ENCODE results near the gene TMEM167B. TPM values are rescaled to one million over a fixed set of nuclear protein-coding genes. Genes with fewer than 3 reads are reported as not detected.
A peak's percentile ranks its signal among the peaks of the same experiment; 100 is the strongest.

The TMEM167B gene
- total RNA-seq, 1 experiment from 2014 or later: 15.6 TPM

DNA sequence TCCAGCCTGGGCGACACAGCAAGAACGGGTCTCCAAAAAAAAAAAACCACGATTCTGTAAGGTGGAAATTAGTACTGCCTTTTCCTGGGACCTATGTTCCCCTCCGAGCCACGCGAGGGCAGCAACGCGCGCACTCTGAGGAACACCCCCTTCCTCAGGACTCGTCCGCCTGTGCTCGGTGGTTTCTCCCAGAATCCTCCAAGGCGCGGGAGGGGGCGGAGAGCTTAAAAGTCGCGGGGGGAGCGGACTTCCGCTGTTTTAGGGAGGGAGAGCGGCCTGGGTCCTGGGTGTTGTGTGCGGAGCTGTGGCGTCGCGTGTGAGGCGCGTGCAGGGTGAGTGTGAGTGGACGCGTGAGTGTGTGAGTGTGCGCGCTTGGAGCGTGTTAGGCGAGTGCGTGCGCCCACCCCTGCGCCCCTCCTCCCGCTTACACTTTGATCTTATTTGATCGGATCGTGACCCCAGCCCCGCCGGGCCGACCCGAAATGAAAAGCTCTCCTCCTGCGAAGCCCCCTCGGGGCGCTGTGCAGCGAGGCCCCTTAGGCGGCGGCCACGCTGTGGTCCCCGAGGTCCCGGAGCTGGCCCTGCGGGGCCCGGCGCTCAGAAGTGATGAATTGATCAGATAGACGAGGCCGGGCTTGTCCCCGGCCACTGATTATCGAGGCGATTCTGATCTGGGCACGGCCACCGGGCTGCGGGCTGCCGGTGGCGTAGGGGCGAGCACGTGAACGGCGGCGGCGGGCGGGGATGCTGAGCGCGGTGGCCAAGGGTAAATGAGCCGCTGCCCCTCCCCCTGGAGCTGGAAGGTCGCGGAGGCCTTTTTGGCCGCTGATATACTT, 9.6 kb downstream of the TMEM167B start (continued):
- TF ChIP-seq, protein P1, sequence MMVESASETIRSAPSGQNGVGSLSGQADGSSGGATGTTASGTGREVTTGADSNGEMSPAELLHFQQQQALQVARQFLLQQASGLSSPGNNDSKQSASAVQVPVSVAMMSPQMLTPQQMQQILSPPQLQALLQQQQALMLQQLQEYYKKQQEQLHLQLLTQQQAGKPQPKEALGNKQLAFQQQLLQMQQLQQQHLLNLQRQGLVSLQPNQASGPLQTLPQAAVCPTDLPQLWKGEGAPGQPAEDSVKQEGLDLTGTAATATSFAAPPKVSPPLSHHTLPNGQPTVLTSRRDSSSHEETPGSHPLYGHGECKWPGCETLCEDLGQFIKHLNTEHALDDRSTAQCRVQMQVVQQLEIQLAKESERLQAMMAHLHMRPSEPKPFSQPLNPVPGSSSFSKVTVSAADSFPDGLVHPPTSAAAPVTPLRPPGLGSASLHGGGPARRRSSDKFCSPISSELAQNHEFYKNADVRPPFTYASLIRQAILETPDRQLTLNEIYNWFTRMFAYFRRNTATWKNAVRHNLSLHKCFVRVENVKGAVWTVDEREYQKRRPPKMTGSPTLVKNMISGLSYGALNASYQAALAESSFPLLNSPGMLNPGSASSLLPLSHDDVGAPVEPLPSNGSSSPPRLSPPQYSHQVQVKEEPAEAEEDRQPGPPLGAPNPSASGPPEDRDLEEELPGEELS (CRISPR knock-in tag; IDR thresholded peaks at IDR 0.05): peak; percentile 94
- TF ChIP-seq TEAD1 (CRISPR knock-in tag; IDR thresholded peaks at IDR 0.05) (peak; percentile 93), ZNF416 (CRISPR knock-in tag; IDR thresholded peaks at IDR 0.05) (peak; percentile 95; the same call in 1 of the 2 replicates), RORB (CRISPR knock-in tag; IDR thresholded peaks at IDR 0.05) (no peak), ZSCAN18 (CRISPR knock-in tag; IDR thresholded peaks at IDR 0.05) (no peak), GABPB1 (CRISPR knock-in tag; IDR thresholded peaks at IDR 0.05) (peak; percentile 84), TEAD4 (CRISPR knock-in tag; IDR thresholded peaks at IDR 0.05) (0 out of 2 replicates have a peak, but pooled peaks have one; percentile 41), ZNF121 (CRISPR knock-in tag; IDR thresholded peaks at IDR 0.05) (no peak), HMGA2 (CRISPR knock-in tag; IDR thresholded peaks at IDR 0.05) (no peak; the same call in 1 of the 2 replicates), PRRX2 (CRISPR knock-in tag; IDR thresholded peaks at IDR 0.05) (peak; percentile 83; the same call in 1 of the 2 replicates), ZNF232 (CRISPR knock-in tag; IDR thresholded peaks at IDR 0.05) (peak; percentile 55; the same call in 1 of the 2 replicates), ARID4B (CRISPR knock-in tag; IDR thresholded peaks at IDR 0.05; ENCODE audit: borderline replicate concordance) (peak; percentile 87; the same call in 1 of the 2 replicates), ZNF512 (CRISPR knock-in tag; IDR thresholded peaks at IDR 0.05; ENCODE audit: borderline replicate concordance) (no peak), ZNF138 (CRISPR knock-in tag; conservative IDR thresholded peaks at IDR 0.05) (no peak), ZNF425 (CRISPR knock-in tag; conservative IDR thresholded peaks at IDR 0.05) (no peak), NR2C2 (CRISPR knock-in tag; IDR thresholded peaks at IDR 0.05) (peak; percentile 68; the same call in 1 of the 2 replicates), SOX15 (CRISPR knock-in tag; IDR thresholded peaks at IDR 0.05) (no peak), TP53 (CRISPR knock-in tag; IDR thresholded peaks at IDR 0.05) (no peak)
- TF ChIP-seq, protein P2, sequence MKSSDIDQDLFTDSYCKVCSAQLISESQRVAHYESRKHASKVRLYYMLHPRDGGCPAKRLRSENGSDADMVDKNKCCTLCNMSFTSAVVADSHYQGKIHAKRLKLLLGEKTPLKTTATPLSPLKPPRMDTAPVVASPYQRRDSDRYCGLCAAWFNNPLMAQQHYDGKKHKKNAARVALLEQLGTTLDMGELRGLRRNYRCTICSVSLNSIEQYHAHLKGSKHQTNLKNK (CRISPR knock-in tag; IDR thresholded peaks at IDR 0.05): peak; percentile 96
- TF ChIP-seq, protein P3, sequence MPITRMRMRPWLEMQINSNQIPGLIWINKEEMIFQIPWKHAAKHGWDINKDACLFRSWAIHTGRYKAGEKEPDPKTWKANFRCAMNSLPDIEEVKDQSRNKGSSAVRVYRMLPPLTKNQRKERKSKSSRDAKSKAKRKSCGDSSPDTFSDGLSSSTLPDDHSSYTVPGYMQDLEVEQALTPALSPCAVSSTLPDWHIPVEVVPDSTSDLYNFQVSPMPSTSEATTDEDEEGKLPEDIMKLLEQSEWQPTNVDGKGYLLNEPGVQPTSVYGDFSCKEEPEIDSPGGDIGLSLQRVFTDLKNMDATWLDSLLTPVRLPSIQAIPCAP (CRISPR knock-in tag; IDR thresholded peaks at IDR 0.05): 0 out of 2 replicates have a peak, but pooled peaks have one; percentile 59
- TF ChIP-seq, protein P4, sequence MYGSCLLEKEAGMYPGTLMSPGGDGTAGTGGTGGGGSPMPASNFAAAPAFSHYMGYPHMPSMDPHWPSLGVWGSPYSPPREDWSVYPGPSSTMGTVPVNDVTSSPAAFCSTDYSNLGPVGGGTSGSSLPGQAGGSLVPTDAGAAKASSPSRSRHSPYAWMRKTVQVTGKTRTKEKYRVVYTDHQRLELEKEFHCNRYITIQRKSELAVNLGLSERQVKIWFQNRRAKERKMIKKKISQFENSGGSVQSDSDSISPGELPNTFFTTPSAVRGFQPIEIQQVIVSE (CRISPR knock-in tag; IDR thresholded peaks at IDR 0.05; ENCODE audit: borderline replicate concordance): no peak
- TF ChIP-seq, protein P5, sequence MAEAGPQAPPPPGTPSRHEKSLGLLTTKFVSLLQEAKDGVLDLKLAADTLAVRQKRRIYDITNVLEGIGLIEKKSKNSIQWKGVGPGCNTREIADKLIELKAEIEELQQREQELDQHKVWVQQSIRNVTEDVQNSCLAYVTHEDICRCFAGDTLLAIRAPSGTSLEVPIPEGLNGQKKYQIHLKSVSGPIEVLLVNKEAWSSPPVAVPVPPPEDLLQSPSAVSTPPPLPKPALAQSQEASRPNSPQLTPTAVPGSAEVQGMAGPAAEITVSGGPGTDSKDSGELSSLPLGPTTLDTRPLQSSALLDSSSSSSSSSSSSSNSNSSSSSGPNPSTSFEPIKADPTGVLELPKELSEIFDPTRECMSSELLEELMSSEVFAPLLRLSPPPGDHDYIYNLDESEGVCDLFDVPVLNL (CRISPR knock-in tag; IDR thresholded peaks at IDR 0.05; ENCODE audit: borderline replicate concordance, low read depth): no peak
